ENCODE data around the gene ELN. TPM values are rescaled to one million over a fixed set of nuclear protein-coding genes. Genes with fewer than 3 reads are reported as not detected.
A peak's percentile ranks its signal among the peaks of the same experiment; 100 is the strongest.
"Not testable (repeated sequence)": the region's sequence is repeated elsewhere in the genome, so short reads cannot be mapped to it uniquely, and the experiment has no call there.

The ELN gene
- total RNA-seq, result 0.35 TPM
- not detected for polyA plus RNA-seq

DNA sequence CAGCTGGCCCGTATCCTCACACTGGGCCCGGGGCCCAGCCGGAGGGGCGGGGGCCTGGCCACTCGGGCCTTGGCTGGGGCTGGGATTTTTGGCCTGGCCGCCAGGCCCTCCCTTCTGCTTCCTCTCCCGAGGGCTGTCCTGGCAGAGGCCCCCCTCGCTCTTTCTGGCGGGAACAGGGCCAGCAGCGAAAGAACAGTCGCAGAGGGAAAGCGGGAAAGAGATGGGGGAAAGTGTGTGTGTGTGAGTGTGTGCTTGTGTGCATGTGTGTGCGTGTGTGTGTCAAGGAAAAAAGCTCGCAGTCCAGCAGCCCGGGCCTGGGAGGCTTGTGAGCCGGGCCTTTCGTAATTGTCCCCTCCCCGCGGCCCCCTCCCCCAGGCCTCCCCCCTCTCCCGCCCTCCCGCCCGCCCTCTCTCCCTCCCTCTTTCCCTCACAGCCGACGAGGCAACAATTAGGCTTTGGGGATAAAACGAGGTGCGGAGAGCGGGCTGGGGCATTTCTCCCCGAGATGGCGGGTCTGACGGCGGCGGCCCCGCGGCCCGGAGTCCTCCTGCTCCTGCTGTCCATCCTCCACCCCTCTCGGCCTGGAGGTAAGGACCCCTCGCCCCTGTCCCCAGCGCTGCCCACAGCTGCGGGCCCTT, at the start of gene ELN:
ELN (plus strand) TSS at position 491 of the 638 bp plus-strand sequence; CDS start at position 506, 15 bp downstream.
- H3K9me3 Mint-ChIP-seq, result no peaks in the 10 kb centered on the region
- H3K4me1 ChIP-seq (ENCODE audit: control insufficient read depth, insufficient read depth, low read length, poor library complexity, severe bottlenecking), result no peaks in the 10 kb centered on the region
- H3K4me3 Mint-ChIP-seq, result peak within 1 kb of the TSS in 2 of 4 donors; percentile 7 to 10
- no peak within 1 kb of the TSS for H3K4me3 ChIP-seq (ENCODE audit: low read depth, low read length)
- DNase-seq, result no peak
- H3K27ac Mint-ChIP-seq, result no peak within 1 kb of the TSS
- no peaks in the 10 kb centered on the region for H3K36me3 ChIP-seq (ENCODE audit: control insufficient read depth, insufficient read depth, low read length)
- ATAC-seq (ENCODE audit: low read depth in 2 of 2), result no peak
- H3K27me3 Mint-ChIP-seq, result peaks cover 55% of the 10 kb centered on the region
- H3K27ac ChIP-seq (ENCODE audit: insufficient read depth, low read length, poor library complexity, severe bottlenecking), result no peak within 1 kb of the TSS
- peaks cover 0 to 21% (median 13%) of the 10 kb centered on the region in 4 donors for H3K4me1 Mint-ChIP-seq
- peaks cover 12% of the 10 kb centered on the region for H3K27me3 ChIP-seq (ENCODE audit: control insufficient read depth, insufficient read depth, low read length)
- no peaks in the 10 kb centered on the region for H3K36me3 Mint-ChIP-seq
- no peaks in the 10 kb centered on the region for H3K9me3 ChIP-seq (ENCODE audit: control insufficient read depth in 2 of 2, low read length in 2 of 2)

DNA sequence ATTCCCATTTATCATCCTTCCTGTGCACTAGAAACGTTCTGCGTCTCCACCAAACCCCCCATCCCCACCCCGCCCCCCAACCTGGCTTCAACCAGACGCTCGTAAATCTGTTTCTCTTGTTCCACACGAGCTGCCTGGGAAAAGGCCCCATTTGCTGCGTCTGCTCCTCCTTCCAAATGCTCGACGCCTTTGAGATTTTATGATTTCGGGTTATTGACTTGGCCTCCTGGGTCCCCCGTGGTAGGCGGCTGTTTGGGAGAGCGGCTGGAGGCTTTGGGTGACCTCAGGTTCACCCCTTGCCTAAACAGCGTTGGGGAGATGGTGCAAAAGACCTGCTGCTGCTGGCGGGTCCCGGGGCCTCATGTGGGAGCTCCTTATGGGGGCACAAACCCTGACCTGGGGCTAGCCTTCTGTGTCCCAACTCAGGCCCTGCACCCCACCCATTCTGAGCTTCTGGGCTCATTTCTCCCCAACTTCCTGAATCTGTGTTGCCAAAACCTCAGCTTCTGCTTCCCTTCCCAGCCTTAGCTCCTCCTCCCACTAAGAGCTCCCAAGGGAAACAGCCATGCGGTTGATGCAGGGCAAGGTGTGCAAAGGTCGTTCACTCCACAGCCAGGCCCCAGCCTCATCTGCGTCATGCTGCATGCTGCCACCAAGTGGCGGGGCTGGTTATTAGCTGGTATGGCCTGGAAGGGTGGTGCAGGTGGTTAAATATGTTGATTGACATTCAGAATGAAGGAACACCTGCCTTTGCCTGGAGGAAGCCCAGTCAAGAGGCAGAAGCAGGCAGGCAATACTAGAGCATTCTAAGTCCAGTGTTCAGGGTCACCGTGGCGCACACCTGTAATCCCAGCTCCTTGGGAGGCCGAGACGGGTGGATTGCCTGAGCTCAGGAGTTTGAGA, 49.1 kb upstream of the ELN start:
- no peaks in the 10 kb centered on the region for H3K4me1 ChIP-seq (ENCODE audit: control insufficient read depth, insufficient read depth, low read length, poor library complexity, severe bottlenecking)
- Mint-ChIP-seq H3K4me1 (no peaks in the 10 kb centered on the region), H3K27ac (no peak overlapping the region), H3K27me3 (no peaks in the 10 kb centered on the region), H3K36me3 (no peaks in the 10 kb centered on the region), H3K9me3 (no peaks in the 10 kb centered on the region), H3K4me3 (no peak overlapping the region)
- no peak for ATAC-seq (ENCODE audit: low read depth in 2 of 2)
- H3K9me3 ChIP-seq (ENCODE audit: control insufficient read depth in 2 of 2, low read length in 2 of 2), result no peaks in the 10 kb centered on the region
- peak in 1 of 3 donors; percentile 23 for DNase-seq
- H3K27ac ChIP-seq (ENCODE audit: insufficient read depth, low read length, poor library complexity, severe bottlenecking), result no peak overlapping the region
- no peaks in the 10 kb centered on the region for H3K36me3 ChIP-seq (ENCODE audit: control insufficient read depth, insufficient read depth, low read length)
- no peak overlapping the region for H3K4me3 ChIP-seq (ENCODE audit: low read depth, low read length)
- H3K27me3 ChIP-seq (ENCODE audit: control insufficient read depth, insufficient read depth, low read length), result no peaks in the 10 kb centered on the region

- H3K27ac ChIP-seq (ENCODE audit: insufficient read depth, low read length, poor library complexity, severe bottlenecking); H3K4me1 ChIP-seq (ENCODE audit: control insufficient read depth, insufficient read depth, low read length, poor library complexity, severe bottlenecking); H3K4me3 Mint-ChIP-seq; H3K36me3 ChIP-seq (ENCODE audit: control insufficient read depth, insufficient read depth, low read length); H3K9me3 ChIP-seq (ENCODE audit: control insufficient read depth in 2 of 2, low read length in 2 of 2); H3K4me3 ChIP-seq (ENCODE audit: low read depth, low read length); H3K27me3 Mint-ChIP-seq; H3K27me3 ChIP-seq (ENCODE audit: control insufficient read depth, insufficient read depth, low read length); DNase-seq; H3K4me1 Mint-ChIP-seq; H3K9me3 Mint-ChIP-seq; H3K27ac Mint-ChIP-seq; H3K36me3 Mint-ChIP-seq; ATAC-seq (ENCODE audit: low read depth in 2 of 2): not testable (repeated sequence)
These were observed 48.3 kb upstream of the ELN start for GRCh38 chr7:73979656-73980055.

- no peak overlapping the region for H3K4me3 Mint-ChIP-seq
- no peak overlapping the region for H3K27ac ChIP-seq (ENCODE audit: insufficient read depth, low read length, poor library complexity, severe bottlenecking)
- H3K36me3 Mint-ChIP-seq, result no peaks in the 10 kb centered on the region
- no peak overlapping the region for H3K4me3 ChIP-seq (ENCODE audit: low read depth, low read length)
- no peaks in the 10 kb centered on the region for H3K36me3 ChIP-seq (ENCODE audit: control insufficient read depth, insufficient read depth, low read length)
- ATAC-seq (ENCODE audit: low read depth in 2 of 2), result no peak
- H3K4me1 ChIP-seq (ENCODE audit: control insufficient read depth, insufficient read depth, low read length, poor library complexity, severe bottlenecking), result no peaks in the 10 kb centered on the region
- no peak overlapping the region for H3K27ac Mint-ChIP-seq
- no peak for DNase-seq
- H3K9me3 ChIP-seq (ENCODE audit: control insufficient read depth in 2 of 2, low read length in 2 of 2), result no peaks in the 10 kb centered on the region
- no peaks in the 10 kb centered on the region for H3K27me3 Mint-ChIP-seq
- H3K27me3 ChIP-seq (ENCODE audit: control insufficient read depth, insufficient read depth, low read length), result no peaks in the 10 kb centered on the region
- peaks cover 0 to 2% (median 0%) of the 10 kb centered on the region in 4 donors for H3K4me1 Mint-ChIP-seq
- no peaks in the 10 kb centered on the region for H3K9me3 Mint-ChIP-seq
These were observed 47.8 kb upstream of the ELN start for GRCh38 chr7:73980206-73980605.

GRCh38 chr7:73981933-73982332, 46.0 kb upstream of the ELN start:
- H3K9me3 Mint-ChIP-seq, result no peaks in the 10 kb centered on the region
- ATAC-seq (ENCODE audit: low read depth in 2 of 2), result no peak
- no peak for DNase-seq
- H3K4me3 Mint-ChIP-seq, result no peak overlapping the region
- H3K4me3 ChIP-seq (ENCODE audit: low read depth, low read length), result no peak overlapping the region
- no peak overlapping the region for H3K27ac Mint-ChIP-seq
- H3K4me1 Mint-ChIP-seq, result peaks cover 0 to 2% (median 0%) of the 10 kb centered on the region in 4 donors
- H3K36me3 ChIP-seq (ENCODE audit: control insufficient read depth, insufficient read depth, low read length), result no peaks in the 10 kb centered on the region
- H3K4me1 ChIP-seq (ENCODE audit: control insufficient read depth, insufficient read depth, low read length, poor library complexity, severe bottlenecking), result no peaks in the 10 kb centered on the region
- H3K9me3 ChIP-seq (ENCODE audit: control insufficient read depth in 2 of 2, low read length in 2 of 2), result no peaks in the 10 kb centered on the region
- no peaks in the 10 kb centered on the region for H3K27me3 Mint-ChIP-seq
- H3K27me3 ChIP-seq (ENCODE audit: control insufficient read depth, insufficient read depth, low read length), result no peaks in the 10 kb centered on the region
- no peaks in the 10 kb centered on the region for H3K36me3 Mint-ChIP-seq
- no peak overlapping the region for H3K27ac ChIP-seq (ENCODE audit: insufficient read depth, low read length, poor library complexity, severe bottlenecking)

GRCh38 chr7:73983437-73984164, 44.4 kb upstream of the ELN start:
- Histone ChIP-seq H3K36me3 (ENCODE audit: control insufficient read depth, insufficient read depth, low read length) (no peaks in the 10 kb centered on the region), H3K27ac (ENCODE audit: insufficient read depth, low read length, poor library complexity, severe bottlenecking) (no peak overlapping the region), H3K4me3 (ENCODE audit: low read depth, low read length) (no peak overlapping the region), H3K4me1 (ENCODE audit: control insufficient read depth, insufficient read depth, low read length, poor library complexity, severe bottlenecking) (no peaks in the 10 kb centered on the region), H3K9me3 (ENCODE audit: control insufficient read depth in 2 of 2, low read length in 2 of 2) (no peaks in the 10 kb centered on the region), H3K27me3 (ENCODE audit: control insufficient read depth, insufficient read depth, low read length) (no peaks in the 10 kb centered on the region)
- DNase-seq (no peak), ATAC-seq (ENCODE audit: low read depth in 2 of 2) (no peak)
- peaks cover 0 to 2% (median 0%) of the 10 kb centered on the region in 4 donors for H3K4me1 Mint-ChIP-seq
- H3K27me3 Mint-ChIP-seq, result no peaks in the 10 kb centered on the region
- no peak overlapping the region for H3K4me3 Mint-ChIP-seq
- H3K36me3 Mint-ChIP-seq, result no peaks in the 10 kb centered on the region
- no peaks in the 10 kb centered on the region for H3K9me3 Mint-ChIP-seq
- H3K27ac Mint-ChIP-seq, result no peak overlapping the region

DNA sequence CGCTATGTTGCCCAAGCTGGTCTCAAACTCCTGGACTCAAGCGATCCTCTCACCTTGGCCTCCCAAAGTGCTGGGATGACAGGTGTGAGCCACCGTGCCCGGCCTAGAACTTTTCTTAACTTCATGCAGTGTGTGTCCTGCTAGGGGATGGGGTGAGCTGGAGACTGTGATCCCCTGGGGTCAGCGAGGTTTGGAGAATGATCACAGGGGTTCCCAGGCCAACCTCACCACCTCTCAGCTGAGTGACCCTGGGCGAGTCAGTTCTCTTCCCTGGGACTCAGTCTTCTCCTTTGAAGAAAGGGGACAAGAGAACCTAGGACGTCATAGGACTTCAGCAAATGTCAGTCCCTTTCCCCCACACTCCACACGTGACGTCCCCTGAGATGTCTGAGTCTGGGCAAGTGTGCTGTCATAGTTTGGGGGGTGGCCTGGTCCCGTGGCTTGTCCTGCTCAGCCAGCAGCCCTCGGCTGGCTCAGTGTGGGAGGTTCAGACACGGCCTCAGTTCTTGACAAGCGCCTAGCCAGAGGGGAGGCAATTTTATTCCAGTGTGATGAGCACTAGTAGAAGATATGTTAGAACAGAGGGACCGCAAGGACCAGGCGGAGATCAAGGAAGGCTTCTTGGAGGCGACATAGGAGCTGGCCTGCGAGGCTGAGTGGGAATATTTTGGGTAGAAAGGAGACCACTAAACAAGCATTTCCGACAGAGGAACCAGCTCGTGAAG, 43.3 kb upstream of the ELN start:
- H3K36me3 ChIP-seq (ENCODE audit: control insufficient read depth, insufficient read depth, low read length), result no peaks in the 10 kb centered on the region
- H3K9me3 Mint-ChIP-seq, result no peaks in the 10 kb centered on the region
- H3K9me3 ChIP-seq (ENCODE audit: control insufficient read depth in 2 of 2, low read length in 2 of 2), result no peaks in the 10 kb centered on the region
- H3K27ac ChIP-seq (ENCODE audit: insufficient read depth, low read length, poor library complexity, severe bottlenecking), result no peak overlapping the region
- DNase-seq, result no peak
- peaks cover 0 to 2% (median 0%) of the 10 kb centered on the region in 4 donors for H3K4me1 Mint-ChIP-seq
- H3K4me3 ChIP-seq (ENCODE audit: low read depth, low read length), result no peak overlapping the region
- no peak overlapping the region for H3K27ac Mint-ChIP-seq
- H3K4me1 ChIP-seq (ENCODE audit: control insufficient read depth, insufficient read depth, low read length, poor library complexity, severe bottlenecking), result no peaks in the 10 kb centered on the region
- H3K36me3 Mint-ChIP-seq, result no peaks in the 10 kb centered on the region
- no peaks in the 10 kb centered on the region for H3K27me3 ChIP-seq (ENCODE audit: control insufficient read depth, insufficient read depth, low read length)
- no peaks in the 10 kb centered on the region for H3K27me3 Mint-ChIP-seq
- ATAC-seq (ENCODE audit: low read depth in 2 of 2), result no peak
- no peak overlapping the region for H3K4me3 Mint-ChIP-seq

All from CD4-positive, CD25-positive, alpha-beta regulatory T cell (primary cell).